DMS53 (cell line): Measurements from ENCODE around the gene TPO.

ENCODE experiments used
- DNase-seq: peaks from one replicate; lab custom pipeline; 2025; lab: John Stamatoyannopoulos, UW

Gene TPO

GRCh38 chr2:1450915-1451314 lies 37.7 kb downstream of the TPO start:
- DNase-seq, result no peak

GRCh38 chr2:1451422-1451821 lies 38.2 kb downstream of the TPO start:
- DNase-seq, result no peak

GRCh38 chr2:1453561-1453960 lies 40.3 kb downstream of the TPO start:
- DNase-seq, result no peak

- no peak for DNase-seq
Measured at GRCh38 chr2:1454346-1454745, 41.1 kb downstream of the TPO start.

- DNase-seq, result no peak
Measured at GRCh38 chr2:1455466-1455865, 42.2 kb downstream of the TPO start.

DNA sequence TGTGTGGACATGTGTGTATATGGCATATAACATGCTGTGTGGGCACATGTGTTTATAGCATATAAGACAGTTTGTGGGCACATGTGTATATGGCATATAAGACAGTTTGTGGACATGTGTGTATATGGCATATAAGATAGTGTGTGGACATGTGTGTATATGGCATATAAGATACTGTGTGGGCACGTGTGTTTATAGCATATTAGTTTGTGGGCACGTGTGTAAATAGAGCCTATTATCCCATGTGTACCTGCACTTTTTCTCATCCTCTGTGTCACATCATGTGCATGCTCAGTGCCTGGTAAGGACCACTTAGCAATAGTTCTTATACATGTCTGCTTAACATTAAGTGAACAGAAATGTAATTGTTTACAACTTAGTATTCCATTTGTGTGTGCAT lies 45.2 kb downstream of the TPO start:
- no peak for DNase-seq

- no peak for DNase-seq
Measured at GRCh38 chr2:1459727-1460126, 46.5 kb downstream of the TPO start.

DNA sequence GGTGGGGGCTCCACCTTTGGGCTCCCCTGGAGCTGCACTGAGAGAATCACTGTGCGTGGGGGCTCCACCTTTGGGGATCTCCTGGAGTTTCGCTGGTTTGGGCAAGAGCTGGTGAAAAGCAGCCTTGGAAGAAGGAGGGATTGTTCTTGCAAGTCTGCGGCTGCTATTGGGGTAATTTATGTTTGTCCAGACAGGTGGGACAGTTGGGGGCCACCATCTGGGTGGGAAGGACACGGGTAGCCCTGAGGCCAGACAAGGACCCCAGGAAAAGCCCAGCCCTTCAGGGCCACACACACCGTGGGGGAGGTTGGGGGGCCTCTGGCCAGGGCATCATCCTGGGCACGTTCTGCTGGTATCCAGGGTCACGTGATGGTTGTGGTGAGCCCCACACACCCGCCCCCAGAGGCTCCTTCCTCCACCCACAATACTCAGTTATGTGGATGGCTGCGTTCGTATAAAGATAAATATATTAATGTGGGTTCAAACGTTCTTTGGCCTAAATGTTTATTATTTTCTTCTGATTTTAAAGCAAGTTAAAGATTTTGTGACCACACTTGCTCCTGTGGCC lies 47.7 kb downstream of the TPO start:
- DNase-seq, result no peak

DNA sequence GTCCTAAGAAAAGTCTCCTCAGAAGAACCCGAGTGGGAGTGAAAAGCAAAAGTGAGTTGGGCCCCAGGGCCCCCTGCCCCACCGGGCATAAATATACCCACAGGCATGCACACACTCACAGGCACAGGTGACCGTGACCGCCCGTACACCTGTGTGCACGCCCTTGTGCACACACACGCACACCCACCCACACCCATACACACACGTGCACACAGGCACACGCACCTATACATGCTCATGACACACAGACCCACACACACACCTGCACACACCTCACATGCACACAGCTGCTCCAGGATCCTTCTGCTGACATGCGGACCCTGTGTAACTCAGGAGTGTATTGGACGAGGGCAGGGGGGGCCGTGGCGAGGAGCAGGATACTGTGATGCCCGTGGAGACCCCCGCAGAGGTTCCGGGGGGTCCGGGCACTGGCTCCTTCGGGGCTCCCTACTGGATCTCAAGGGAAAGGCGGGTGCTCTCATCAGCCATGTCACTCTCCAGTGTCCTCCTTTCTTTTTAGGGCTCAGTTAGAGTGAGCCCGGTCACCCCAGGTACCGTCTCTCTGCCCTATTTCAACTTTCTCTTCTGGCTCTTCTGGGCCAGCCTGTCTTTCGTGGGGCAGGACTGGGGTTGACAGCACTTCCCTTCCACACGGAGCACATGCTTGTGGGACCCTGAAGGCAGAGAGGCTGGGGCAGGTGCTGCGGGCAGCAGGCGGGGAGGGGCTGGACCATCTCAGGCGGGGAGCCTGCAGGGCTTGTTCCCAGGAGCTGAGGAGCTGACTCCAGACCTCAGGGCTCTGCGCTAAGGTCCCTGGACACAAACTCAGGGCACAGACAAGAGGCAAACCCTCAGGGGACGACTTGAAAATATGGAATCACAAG lies 48.5 kb downstream of the TPO start:
- DNase-seq, result no peak

GRCh38 chr2:1462994-1463393 lies 49.7 kb downstream of the TPO start:
- DNase-seq, result no peak

DNA sequence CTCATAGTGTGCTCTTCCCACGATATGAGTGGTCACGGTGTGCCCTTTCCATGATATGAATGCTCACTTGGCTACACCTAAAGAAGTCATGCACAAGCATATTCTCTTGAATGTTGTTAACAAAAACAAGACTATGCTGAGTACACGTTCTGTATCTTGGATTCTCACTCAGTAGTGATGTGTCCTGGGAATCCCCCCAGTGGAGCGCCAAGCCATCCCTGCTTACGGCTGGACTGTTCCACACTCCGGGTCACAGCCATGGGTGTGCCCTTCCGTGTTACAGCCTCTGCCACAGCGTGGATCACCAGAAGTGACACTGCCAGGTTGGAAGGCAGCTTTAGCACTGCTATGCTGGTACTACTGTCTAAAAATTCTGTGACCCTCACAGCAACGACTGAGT lies 59.1 kb downstream of the TPO start:
- DNase-seq, result no peak

- no peak for DNase-seq
Measured at GRCh38 chr2:1476617-1477195, 63.4 kb downstream of the TPO start.

- DNase-seq, result no peak
Measured at GRCh38 chr2:1477196-1478040, 64.2 kb downstream of the TPO start.

GRCh38 chr2:1478311-1479305 lies 65.3 kb downstream of the TPO start:
- no peak for DNase-seq

DNA sequence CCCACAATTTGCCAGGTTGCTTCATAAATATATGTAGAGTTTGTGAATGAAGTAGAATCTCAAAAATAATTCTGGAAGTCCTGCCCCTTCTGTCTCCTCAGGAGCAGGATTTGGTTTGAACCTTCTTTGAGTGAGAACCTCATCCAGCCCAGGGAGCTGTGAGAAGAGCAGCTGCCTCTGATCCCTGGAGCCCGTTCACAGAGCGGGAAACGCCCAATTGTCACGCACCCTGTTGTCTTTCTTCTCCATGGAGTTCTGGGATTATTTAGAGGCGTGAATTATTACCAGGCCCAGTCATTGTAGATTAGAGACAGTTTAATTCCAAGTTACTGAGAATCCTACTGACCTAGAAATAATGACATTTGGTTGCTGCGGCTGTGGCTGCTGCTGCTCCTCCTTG lies 66.1 kb downstream of the TPO start:
- DNase-seq, result no peak

GRCh38 chr2:1480671-1481076 lies 67.4 kb downstream of the TPO start:
- DNase-seq, result no peak

GRCh38 chr2:1481406-1482252 lies 68.4 kb downstream of the TPO start:
- no peak for DNase-seq

- DNase-seq, result no peak
Measured at GRCh38 chr2:1482253-1482675, 69.0 kb downstream of the TPO start.

GRCh38 chr2:1482981-1483380 lies 69.7 kb downstream of the TPO start:
- no peak for DNase-seq

DNA sequence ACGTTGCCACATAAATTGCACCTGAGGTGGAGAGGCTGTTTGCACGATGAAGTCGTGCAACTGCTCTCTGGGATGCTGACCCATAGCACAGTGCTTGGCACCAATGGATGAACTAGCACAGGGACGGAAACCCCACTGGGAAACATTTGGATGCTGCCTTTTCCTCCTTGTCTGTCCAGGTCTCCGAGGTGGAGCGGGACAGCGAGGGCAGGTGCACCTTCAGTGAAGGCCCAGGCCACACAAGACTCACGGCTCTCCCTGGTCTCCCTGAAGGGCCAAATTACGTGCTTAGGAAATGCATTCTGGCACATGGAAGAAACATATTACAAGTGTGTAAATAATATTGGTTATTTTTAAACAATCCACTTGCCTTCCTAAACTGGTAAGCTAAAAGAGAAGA lies 70.3 kb downstream of the TPO start:
- DNase-seq, result no peak
